ENCODE data around the gene PRLHR.

The PRLHR gene

DNA sequence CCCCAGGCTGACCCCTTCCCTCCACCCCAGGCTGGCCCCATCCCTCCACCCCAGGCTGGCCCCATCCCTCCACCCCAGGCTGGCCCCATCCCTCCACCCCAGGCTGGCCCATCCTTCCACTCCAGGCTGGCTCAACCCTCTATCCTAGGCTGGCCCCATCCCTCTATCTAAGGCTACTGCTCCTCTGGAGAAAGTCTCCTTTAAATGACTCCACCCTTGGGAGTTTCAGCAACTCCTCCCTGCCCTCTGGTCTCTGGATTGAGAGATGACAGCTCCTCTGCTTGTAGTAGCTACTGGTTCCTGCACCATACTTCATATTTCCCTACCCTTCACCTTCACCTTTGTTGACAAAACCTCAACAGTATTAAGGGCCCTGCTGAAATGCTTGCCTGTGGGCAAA lies 8.5 kb downstream of the PRLHR start:
- no peak overlapping the region for H3K4me3 ChIP-seq (ENCODE audit: low read depth, low read length)
- TF ChIP-seq, protein P1, sequence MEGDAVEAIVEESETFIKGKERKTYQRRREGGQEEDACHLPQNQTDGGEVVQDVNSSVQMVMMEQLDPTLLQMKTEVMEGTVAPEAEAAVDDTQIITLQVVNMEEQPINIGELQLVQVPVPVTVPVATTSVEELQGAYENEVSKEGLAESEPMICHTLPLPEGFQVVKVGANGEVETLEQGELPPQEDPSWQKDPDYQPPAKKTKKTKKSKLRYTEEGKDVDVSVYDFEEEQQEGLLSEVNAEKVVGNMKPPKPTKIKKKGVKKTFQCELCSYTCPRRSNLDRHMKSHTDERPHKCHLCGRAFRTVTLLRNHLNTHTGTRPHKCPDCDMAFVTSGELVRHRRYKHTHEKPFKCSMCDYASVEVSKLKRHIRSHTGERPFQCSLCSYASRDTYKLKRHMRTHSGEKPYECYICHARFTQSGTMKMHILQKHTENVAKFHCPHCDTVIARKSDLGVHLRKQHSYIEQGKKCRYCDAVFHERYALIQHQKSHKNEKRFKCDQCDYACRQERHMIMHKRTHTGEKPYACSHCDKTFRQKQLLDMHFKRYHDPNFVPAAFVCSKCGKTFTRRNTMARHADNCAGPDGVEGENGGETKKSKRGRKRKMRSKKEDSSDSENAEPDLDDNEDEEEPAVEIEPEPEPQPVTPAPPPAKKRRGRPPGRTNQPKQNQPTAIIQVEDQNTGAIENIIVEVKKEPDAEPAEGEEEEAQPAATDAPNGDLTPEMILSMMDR (IDR thresholded peaks at IDR 0.05; ENCODE audit: low read depth, low read length), result no peak

- H3K4me3 ChIP-seq (ENCODE audit: low read depth, low read length), result no peak overlapping the region
- TF ChIP-seq, protein P1 (IDR thresholded peaks at IDR 0.05; ENCODE audit: low read depth, low read length), result no peak
Observed at GRCh38 chr10:118585794-118586193, 9.7 kb downstream of the PRLHR start.

- H3K4me3 ChIP-seq (ENCODE audit: low read depth, low read length), result no peak overlapping the region
- TF ChIP-seq, protein P1 (IDR thresholded peaks at IDR 0.05; ENCODE audit: low read depth, low read length), result no peak
Observed at GRCh38 chr10:118585234-118585633, 10.2 kb downstream of the PRLHR start.

DNA sequence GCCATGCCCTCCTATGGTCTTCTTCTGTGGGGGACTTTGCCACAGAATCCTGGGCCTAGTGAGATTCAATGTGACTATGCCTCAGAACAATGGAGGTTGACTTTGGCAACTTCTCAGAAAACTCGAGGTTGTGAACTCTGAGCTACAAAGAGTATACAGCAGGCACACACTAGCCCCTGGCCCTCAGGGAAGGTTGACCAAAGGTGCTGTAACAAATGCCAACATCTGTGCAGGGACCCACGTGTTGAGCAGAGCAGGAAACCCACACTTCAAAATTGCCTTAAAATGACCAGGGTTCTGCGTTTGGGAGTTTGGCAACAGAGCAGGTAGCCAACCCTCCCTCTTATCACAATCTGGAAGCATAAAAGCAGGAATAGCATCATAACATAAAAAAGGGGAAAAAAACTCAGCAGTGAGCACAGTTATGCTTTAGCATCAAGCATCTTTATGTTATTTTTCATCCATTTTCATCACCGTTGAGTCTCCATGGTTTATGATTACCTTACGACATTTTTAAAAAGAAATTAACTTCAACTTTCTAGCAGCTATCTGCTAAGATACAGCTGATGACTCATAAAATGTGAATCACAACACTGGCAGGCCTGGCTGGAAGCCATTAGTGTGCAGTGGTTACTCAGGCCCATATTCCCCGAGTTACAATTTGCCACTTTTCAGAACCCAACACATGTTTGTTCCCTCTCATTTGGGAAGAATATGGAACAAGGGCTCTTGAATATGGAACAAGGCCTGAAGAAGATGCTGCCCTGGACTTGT lies 11.1 kb downstream of the PRLHR start:
- no peak overlapping the region for H3K4me3 ChIP-seq (ENCODE audit: low read depth, low read length)
- TF ChIP-seq, protein P1 (IDR thresholded peaks at IDR 0.05; ENCODE audit: low read depth, low read length), result no peak

GRCh38 chr10:118583611-118584010 lies 11.8 kb downstream of the PRLHR start:
- TF ChIP-seq, protein P1 (IDR thresholded peaks at IDR 0.05; ENCODE audit: low read depth, low read length), result no peak
- no peak overlapping the region for H3K4me3 ChIP-seq (ENCODE audit: low read depth, low read length)

DNA sequence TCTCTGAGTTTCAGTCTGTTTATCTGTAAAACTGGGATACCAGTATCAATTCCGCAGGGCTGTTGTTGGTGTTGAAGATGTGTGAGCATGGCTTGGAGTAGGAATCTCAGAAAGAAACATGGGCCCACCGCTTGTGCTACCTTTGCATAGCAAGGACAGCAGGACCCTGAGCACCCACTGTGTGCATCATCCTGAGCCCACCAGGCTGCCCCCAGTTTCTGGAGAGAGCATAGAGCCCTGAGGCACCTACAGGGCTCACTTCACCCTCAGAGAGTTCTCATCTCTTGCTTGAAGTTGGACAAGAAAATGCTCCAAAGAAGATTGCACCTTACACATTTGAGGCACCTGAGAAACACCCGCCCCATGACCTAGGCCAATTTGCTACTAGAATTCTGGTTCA lies 12.9 kb downstream of the PRLHR start:
- no peak overlapping the region for H3K4me3 ChIP-seq (ENCODE audit: low read depth, low read length)
- TF ChIP-seq, protein P1 (IDR thresholded peaks at IDR 0.05; ENCODE audit: low read depth, low read length), result no peak

- H3K4me3 ChIP-seq (ENCODE audit: low read depth, low read length), result no peak overlapping the region
- TF ChIP-seq, protein P1 (IDR thresholded peaks at IDR 0.05; ENCODE audit: low read depth, low read length), result no peak
Observed at GRCh38 chr10:118581340-118581739, 14.1 kb downstream of the PRLHR start.
